HG02678 (cell line): Measurements from ENCODE around the gene BCR.

Experiments used
- ATAC-seq: cut with Tn5 transposase; IDR thresholded peaks from one replicate; pipeline ENCODE4 v1.9.1; 2021; ENCODE audit warnings: mild to moderate bottlenecking, moderate library complexity; ENCODE audit not compliant: unreplicated experiment

BCR gene

GRCh38 chr22:23242473-23243001, 62.2 kb downstream of the BCR start:
- ATAC-seq, result no peak

GRCh38 chr22:23243006-23243573, 62.8 kb downstream of the BCR start:
- no peak for ATAC-seq

GRCh38 chr22:23243859-23244689, 63.8 kb downstream of the BCR start:
- no peak for ATAC-seq

- ATAC-seq, result no peak
Measured at GRCh38 chr22:23244690-23245044, 64.4 kb downstream of the BCR start.

- no peak for ATAC-seq
Measured at GRCh38 chr22:23245045-23245798, 64.9 kb downstream of the BCR start.

- no peak for ATAC-seq
Measured at GRCh38 chr22:23245799-23246136, 65.5 kb downstream of the BCR start.

GRCh38 chr22:23246982-23247766, 66.9 kb downstream of the BCR start:
- ATAC-seq, result no peak

GRCh38 chr22:23248583-23248982, 68.3 kb downstream of the BCR start:
- ATAC-seq, result no peak

- ATAC-seq, result no peak
Measured at GRCh38 chr22:23250056-23250784, 69.9 kb downstream of the BCR start.

- no peak for ATAC-seq
Measured at GRCh38 chr22:23250785-23251363, 70.6 kb downstream of the BCR start.

GRCh38 chr22:23251445-23252093, 71.3 kb downstream of the BCR start:
- ATAC-seq, result no peak

GRCh38 chr22:23253475-23254055, 73.3 kb downstream of the BCR start:
- no peak for ATAC-seq

- ATAC-seq, result no peak
Measured at GRCh38 chr22:23255506-23256170, 75.3 kb downstream of the BCR start.

- no peak for ATAC-seq
Measured at GRCh38 chr22:23256171-23256932, 76.0 kb downstream of the BCR start.

- ATAC-seq, result no peak
Measured at GRCh38 chr22:23256986-23257888, 76.9 kb downstream of the BCR start.

GRCh38 chr22:23257889-23258825, 77.8 kb downstream of the BCR start:
- no peak for ATAC-seq
